ENCODE results near the gene TXNDC8.

DNA sequence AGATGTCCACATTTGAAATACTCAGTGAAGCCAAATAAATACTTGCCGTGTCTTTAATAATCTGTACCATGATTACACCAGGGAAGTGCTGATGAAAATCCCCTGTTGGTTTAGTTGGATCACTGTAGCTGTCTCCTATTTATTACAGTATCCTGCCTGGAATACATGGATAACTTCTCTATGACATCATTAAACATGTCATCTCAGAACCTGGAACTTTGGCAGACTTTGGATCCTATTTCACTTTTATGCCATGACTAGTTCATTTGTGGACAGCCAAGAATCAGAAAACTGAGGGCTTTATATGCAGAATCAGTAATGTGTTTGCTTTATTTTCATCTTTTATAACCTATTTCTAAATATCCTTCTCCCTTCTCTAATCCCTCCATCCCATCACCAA is at the start of gene TXNDC8:
- TF ChIP-seq, protein P1, sequence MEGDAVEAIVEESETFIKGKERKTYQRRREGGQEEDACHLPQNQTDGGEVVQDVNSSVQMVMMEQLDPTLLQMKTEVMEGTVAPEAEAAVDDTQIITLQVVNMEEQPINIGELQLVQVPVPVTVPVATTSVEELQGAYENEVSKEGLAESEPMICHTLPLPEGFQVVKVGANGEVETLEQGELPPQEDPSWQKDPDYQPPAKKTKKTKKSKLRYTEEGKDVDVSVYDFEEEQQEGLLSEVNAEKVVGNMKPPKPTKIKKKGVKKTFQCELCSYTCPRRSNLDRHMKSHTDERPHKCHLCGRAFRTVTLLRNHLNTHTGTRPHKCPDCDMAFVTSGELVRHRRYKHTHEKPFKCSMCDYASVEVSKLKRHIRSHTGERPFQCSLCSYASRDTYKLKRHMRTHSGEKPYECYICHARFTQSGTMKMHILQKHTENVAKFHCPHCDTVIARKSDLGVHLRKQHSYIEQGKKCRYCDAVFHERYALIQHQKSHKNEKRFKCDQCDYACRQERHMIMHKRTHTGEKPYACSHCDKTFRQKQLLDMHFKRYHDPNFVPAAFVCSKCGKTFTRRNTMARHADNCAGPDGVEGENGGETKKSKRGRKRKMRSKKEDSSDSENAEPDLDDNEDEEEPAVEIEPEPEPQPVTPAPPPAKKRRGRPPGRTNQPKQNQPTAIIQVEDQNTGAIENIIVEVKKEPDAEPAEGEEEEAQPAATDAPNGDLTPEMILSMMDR (conservative IDR thresholded peaks at IDR 0.05; ENCODE audit: low read length), result no peak
- TF ChIP-seq EZH2phosphoT487 (IDR thresholded peaks at IDR 0.05; ENCODE audit: borderline replicate concordance), result no peak
